ENCODE results near the gene NHLRC3.
"Not testable (repeated sequence)": the region's sequence is repeated elsewhere in the genome, so short reads cannot be mapped to it uniquely, and the experiment has no call there.

Gene NHLRC3

DNA sequence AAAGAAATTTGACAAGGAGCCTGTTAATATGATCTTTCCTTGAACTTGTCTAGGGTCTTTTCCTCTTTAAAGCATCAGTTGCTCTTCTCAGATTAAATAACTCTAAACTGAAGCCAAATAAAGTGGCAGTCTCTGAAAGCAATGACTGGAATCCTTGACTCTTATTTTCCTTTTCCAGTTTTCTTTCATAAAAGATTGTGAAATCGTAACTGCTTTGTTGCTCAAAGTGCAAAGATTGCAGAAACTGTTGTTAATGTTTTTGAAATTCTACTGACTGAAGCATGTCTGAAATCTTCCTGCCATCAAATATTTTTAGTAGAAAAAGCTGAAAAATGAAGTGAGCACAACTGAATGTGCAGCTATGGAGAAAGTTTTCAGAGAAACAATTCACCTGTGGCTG lies 1.9 kb downstream of the NHLRC3 start:
- DNase-seq (ENCODE audit: low read depth in 2 of 2, low spot score in 1 of 2), result no peak

DNA sequence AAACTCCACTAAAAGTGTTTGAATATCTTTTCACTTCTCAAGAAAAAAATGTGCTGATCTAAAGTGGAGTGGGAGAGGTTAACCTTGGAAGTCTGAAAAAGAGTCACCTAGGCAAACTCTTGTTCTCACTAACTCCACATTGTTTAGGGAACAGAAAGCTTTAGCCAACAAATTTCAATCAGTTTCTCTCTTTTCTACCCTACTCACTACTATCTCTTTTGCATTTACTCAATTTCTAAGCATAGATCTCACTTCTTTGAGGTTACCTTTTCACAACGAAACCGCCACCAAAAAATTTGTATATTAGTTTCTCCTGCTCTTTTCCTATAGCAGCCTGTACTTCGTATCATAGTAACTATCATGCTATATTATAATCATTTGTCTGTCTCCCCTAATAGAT lies 6.3 kb downstream of the NHLRC3 start:
- DNase-seq (ENCODE audit: low read depth in 2 of 2, low spot score in 1 of 2), result no peak

DNA sequence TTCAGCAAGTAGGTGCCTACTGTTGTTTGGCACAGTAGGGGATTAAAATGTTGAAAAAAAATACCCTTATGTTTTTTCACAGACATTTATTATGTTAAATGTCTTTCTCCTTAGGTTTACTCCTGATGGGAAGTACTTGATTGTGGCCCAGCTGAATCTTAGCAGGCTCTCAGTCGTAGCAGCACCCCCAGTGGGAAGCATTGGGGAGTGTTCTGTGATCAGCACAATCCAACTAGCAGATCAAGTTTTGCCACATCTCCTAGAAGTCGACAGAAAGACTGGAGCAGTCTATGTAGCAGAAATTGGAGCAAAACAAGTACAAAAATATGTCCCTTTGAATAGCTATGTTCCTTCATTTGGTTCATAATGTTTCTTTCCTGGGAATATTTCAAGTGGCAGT lies 9.3 kb downstream of the NHLRC3 start:
- DNase-seq (ENCODE audit: low read depth in 2 of 2, low spot score in 1 of 2), result no peak

DNA sequence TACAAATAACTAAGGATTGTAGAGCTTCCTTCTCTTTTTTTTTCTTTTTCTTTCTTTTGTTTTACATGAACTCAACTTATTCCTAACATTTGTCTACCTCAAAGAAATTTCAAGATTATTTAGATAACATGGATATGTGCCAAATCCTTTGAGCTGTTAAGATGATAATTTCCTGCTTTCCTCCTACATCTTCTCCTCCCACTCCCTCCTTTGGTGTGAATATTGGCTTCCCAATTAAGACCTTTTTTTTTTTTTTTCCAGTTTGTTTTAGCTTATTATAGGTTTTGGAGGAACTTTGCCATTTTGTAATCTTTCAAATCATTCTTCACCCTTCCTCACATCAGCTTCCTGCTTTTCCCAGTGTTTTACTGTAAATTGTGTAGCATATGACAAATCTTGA lies 10.6 kb downstream of the NHLRC3 start:
- DNase-seq (ENCODE audit: low read depth in 2 of 2, low spot score in 1 of 2), result no peak

DNA sequence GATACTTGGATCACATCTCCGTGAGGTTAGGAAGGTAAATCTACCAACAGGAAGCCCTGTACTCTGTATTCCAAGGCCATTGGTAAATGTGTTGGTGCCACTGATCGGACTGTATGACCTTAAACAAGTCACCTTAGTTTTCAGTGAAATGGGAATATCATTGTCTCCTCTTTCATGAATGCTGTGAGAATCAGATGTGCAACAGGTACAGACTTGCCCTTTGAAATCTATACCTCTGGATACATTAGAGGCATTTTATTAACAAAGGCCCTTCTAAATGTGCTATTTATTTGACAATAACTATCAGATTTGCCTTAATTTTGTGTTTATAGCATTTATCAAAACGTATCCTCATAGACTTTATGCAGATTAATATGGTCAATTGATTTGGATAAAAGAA lies 11.0 kb downstream of the NHLRC3 start:
- no peak for DNase-seq (ENCODE audit: low read depth in 2 of 2, low spot score in 1 of 2)

DNA sequence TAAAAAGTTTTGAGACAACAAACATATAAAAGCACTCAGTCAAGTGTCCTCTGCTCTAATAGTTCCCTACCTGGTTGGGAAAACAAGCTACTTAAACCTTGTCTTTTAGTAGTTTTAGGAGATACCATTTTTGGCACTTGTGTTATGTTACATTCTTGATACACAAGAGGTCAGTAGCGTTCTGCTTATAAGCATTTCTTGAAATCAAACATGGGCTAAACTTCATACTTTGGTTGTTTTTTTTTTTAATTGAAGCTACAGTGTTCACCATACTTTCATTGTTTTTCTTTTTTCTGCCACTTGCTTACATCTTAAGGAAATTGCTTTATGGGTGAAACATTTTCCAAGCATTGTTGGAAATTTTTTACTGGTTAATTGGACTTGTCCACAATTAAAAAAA lies 12.9 kb downstream of the NHLRC3 start:
- DNase-seq (ENCODE audit: low read depth in 2 of 2, low spot score in 1 of 2), result no peak

DNA sequence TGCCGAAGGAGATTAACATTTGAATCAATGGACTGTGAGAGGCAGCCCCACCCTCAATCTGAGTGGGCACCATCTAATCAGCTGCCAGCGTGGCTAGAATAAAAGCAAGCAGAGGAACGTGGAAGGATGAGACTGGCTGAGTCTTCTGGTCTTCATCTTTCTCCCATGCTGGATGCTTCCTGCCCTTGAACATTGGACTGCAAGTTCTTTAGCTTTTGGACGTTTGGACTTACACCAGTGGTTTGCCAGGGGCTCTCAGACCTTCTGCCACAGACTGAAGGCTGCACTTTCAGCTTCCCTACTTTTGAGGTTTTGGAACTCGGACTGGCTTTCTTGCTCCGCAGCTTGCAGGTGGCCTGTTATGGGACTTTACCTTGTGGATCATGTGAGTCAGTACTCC lies 14.7 kb downstream of the NHLRC3 start:
- no peak for DNase-seq (ENCODE audit: low read depth in 2 of 2, low spot score in 1 of 2)

DNA sequence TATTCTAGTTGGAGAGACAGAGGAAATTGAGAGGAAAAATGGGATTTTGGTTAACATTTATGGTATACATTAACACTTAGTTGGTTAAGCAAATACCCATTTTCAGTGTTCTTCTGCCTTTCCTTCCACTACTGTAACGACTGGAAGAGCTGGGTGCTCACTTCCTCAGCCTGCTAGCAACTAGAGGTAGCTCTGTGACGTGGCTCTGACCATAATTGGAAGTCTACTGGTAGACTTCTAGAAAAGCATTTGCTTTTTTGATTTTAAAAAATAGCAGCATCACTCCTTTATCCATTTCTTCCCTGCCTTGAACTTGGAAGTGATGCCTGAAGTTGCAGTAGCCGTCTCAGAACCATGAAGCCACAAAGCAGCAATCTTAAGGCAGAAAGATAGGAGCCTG lies 15.9 kb downstream of the NHLRC3 start:
- no peak for DNase-seq (ENCODE audit: low read depth in 2 of 2, low spot score in 1 of 2)

DNA sequence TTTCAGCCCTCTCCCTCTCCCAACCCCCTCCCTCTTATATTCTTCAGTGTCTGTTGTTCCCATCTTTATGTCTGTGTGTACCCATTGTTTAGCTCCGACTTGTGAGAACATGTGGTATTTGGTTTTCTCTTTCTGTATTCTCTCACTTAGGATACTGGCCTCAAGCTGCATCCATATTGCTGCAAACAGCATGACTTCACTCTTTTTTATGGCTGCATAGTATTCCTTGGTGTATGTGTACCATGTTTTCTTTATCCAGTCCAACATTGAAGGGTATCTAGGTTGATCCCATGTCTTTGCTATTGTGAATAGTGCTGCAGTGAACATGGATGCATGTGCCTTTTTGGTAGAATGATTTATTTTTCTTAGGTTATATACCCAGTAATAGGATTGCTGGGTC lies 17.8 kb downstream of the NHLRC3 start:
- no peak for DNase-seq (ENCODE audit: low read depth in 2 of 2, low spot score in 1 of 2)

DNA sequence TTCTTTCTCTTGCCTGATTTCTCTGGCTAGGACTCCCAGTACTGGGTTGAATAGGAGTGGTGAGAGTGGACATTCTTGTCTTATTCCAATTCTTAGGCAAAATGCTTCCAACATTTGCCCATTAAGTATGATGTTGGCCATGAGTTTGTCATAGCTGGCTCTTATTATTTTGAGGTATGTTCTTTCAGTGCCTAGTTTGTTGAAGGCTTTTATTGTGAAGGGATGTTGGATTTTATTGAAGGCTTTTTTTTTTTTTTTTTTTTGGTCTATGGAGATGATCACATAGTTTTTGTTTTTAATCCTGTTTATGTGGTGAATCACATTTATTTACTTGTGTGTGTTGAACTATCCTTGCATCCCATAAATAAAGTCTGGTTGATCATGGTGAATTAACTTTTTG lies 19.8 kb downstream of the NHLRC3 start:
- DNase-seq (ENCODE audit: low read depth in 2 of 2, low spot score in 1 of 2), result no peak

DNA sequence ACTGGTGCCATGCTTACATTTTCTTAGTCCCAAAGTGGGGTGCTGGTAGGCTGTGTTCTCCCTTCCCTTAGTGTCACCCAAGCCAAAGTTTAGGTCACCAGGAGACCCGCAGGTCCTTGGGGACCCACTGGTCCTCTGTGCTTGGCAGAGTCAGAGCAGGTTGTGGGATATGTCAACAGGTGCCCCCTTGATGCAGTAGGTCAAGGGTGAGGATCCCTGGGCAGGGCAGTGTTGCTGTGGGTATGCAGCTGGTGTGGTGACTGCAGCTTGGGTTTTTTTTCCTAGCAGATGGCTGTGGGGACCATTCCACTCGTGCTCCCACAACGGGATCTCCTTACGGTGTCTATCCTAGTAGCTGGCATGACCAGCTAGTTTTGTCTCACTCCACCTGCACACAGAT lies 23.7 kb downstream of the NHLRC3 start:
- no peak for DNase-seq (ENCODE audit: low read depth in 2 of 2, low spot score in 1 of 2)

DNA sequence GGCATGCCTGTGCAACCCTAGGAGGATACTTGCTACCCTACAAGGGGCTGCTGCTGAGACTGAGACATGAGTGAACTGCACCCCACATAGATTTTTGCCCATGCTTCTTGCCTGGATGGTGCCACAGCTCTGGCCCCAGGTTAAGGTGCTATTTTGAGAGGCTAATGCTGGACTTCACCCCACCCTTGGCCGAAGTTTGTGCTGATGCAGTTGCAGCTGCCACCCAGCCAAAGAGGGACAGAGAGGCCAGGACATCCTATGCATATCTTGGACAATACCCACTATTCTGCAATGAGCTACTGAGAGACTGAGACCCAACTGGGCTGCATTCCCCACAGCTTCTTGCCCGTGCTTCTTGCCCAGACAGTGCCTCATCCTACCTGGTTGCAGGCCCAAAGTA lies 34.6 kb downstream of the NHLRC3 start:
- DNase-seq (ENCODE audit: low read depth in 2 of 2, low spot score in 1 of 2), result no peak

DNA sequence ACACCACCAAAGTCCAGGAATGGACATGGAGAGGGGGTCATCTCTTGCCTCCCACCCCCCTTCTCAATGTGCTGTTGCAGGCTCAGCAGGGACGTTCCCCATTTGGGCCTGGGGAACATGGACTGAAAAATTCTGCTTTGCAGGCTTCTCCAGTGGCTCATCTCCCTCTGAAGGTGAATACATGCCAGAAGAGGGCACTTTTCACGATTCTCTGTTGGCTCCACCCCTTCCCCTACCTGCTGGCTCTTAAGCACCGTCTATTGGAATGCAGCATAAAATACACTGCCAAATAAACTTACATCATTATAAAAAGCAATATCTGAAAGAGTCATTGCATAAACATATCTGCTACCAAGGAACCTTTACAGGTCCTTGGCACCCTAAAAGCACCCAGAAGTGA lies 35.7 kb downstream of the NHLRC3 start:
- no peak for DNase-seq (ENCODE audit: low read depth in 2 of 2, low spot score in 1 of 2)

DNA sequence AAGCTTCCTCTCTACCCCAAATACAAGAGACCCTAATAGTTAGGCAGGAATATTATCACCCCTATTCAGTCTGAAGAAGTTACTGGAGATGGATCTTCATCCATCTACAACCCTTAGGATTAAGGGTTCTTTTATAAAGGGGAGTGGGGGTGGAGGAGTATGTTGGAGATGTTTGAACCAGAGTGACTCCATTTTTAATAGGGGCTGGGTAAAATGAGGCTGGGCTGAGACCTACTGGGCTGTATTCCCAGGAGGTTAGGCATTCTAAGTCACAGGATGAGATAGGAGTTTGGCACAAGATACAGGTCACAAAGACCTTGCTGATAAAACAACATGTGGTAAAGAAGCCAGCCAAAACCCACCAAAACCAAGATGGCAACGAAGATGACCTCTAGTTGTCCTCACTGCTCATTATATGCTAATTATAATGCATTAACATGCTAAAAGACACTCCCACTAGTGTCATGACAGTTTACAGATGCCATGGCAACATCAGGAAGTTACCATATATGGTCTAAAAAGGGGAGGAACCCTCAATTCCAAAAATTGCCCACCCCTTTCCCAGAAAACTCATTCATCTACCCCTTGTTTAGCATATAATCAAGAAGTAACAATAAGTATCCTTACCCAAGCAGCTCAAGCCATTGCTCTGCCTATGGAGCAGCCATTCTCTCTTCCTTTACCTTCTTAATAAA lies 48.1 kb downstream of the NHLRC3 start:
- not testable (repeated sequence) for DNase-seq (ENCODE audit: low read depth in 2 of 2, low spot score in 1 of 2)

DNA sequence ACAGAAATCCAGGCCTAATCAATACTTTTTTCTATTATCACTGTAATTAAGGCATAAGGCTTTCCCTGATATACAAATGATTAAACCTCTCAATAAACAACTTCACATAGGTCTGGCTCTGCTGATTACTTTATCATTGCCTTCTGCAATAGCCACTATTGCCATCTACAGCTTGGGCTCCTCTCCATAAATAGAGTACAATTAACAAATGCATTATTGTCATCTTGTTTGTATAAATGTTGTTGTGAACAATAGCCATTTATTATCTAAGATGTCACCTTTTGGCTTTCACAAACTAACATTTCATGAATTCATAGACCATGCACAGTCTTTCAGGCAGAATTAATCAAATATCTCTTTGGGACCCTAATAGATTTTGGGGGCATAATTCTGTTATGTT lies 53.3 kb downstream of the NHLRC3 start:
- no peak for DNase-seq (ENCODE audit: low read depth in 2 of 2, low spot score in 1 of 2)

DNA sequence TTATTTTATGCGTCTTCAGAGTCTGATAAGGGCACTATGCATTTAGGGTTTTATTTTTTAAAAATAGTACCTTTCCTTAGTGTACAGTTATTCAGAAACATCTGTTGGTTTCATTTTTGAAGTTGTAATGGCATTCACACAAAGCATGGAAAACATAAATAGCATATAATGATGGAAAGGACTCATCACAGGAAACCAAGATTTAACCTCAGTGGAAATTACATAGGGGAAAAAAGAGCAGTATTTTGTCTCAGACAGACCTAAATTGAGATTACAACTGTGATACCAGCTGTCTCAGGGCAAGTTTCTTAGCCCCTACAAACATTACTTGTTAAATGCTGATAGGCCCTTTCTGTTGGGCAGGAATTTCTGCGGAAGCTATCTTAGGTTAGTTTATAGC lies 57.2 kb downstream of the NHLRC3 start:
- DNase-seq (ENCODE audit: low read depth in 2 of 2, low spot score in 1 of 2), result no peak

DNA sequence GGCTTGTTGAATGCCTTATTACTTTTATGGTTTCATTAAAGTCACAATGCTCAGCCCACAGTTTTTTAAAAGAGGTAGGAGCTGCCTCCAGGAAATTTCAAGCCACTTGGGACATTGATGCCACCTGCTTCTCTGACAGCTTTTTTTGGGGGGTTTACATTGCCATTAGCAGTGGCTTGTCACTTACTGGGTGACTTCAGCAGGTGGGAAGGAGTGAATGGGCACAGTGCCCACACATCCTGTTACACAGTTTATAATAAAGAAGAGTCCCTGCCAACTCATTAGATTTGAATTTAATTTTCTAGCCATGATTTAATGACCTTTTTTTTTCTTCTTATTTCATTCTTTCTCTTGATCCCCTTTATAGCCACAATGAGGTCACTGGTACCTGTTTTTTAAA lies 61.0 kb downstream of the NHLRC3 start:
- no peak for DNase-seq (ENCODE audit: low read depth in 2 of 2, low spot score in 1 of 2)
